Dermis blood vessel endothelial cell (primary cell): ENCODE results near the gene FBXO27. TPM values are rescaled to one million over a fixed set of nuclear protein-coding genes. Genes with fewer than 3 reads are reported as not detected.
"Not testable (repeated sequence)": the region's sequence is repeated elsewhere in the genome, so short reads cannot be mapped to it uniquely, and the experiment has no call there.

ENCODE experiments used
- DNase-seq: peaks from one replicate; pipeline ENCODE4 v3.0.0; 2010
- total RNA-seq: library from RNA; depleted of rRNA; stranded (reverse); fragments of >200 nt; gene quantifications from 2 replicates; pipeline ENCODE4 v1.2.3, GENCODE V29; 2014

FBXO27 gene
- total RNA-seq, 1 donor from 2014 or later = 1.5 TPM

DNA sequence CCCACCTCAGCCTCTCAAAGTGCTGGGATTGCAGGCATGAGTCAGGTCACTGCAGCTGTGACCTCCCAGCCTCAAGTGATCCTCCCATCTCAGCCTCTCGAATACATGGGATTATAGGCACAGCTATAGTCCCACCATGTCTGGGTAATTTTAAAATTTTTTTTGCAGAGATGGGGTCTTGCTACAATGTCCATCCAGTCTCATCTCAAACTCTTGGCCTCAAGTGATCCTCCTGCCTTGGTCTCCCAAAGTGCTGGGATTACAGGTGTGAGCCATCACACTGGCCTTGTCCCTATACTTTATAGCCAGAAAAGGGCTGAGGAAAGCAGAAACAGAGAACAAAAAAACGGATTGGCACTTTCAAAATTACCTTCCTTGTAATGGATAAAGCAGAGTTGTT, 4.8 kb upstream of the FBXO27 start:
- DNase-seq = no peak

DNA sequence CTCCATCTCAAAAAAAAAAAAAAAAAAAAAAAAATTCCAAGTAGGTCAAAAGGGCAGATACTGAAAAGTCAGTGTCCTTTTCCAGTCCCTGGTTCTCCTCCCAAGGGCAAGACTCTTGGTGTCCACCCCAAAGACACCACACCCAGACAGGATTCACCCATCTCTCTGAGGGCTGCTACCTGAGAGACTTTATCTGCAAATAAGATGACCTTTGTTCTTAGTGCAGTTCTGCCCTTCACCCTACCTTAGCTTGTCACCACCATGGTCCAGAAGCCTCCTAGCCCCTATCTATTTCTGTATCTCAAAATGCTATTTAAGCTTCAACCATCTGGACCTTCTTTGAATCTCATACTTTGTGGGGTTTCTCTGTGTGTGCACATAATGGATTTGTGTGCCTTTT, 4.2 kb upstream of the FBXO27 start:
- DNase-seq = no peak

- peak; percentile 54 for DNase-seq
Observed at GRCh38 chr19:39031368-39032062, 834 bp downstream of the FBXO27 start.

DNA sequence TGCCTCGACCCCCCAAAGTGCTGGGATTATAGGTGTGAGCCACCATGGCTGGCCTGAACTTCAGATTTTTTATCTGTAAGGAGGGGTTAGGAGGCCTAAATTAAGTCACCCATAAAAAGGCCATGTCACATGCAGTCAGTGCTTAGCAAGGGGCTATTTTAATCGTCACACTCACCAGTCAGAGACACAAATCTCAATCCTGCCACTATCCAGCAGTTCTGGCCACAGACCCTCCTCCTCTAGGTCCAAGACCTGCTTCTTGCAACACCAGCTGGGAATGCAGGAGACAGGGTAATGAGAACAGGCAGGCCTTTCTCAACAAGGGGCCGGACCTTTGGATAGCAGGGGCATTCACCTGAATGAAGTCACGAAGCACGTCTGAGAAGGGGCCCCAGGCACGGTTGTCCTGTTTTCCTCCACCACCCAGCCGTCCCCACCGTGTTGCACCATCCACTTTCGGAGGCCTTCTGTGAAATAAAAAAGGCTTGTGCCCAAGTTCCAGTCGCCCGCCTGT, 1.4 kb downstream of the FBXO27 start:
- DNase-seq = no peak

DNA sequence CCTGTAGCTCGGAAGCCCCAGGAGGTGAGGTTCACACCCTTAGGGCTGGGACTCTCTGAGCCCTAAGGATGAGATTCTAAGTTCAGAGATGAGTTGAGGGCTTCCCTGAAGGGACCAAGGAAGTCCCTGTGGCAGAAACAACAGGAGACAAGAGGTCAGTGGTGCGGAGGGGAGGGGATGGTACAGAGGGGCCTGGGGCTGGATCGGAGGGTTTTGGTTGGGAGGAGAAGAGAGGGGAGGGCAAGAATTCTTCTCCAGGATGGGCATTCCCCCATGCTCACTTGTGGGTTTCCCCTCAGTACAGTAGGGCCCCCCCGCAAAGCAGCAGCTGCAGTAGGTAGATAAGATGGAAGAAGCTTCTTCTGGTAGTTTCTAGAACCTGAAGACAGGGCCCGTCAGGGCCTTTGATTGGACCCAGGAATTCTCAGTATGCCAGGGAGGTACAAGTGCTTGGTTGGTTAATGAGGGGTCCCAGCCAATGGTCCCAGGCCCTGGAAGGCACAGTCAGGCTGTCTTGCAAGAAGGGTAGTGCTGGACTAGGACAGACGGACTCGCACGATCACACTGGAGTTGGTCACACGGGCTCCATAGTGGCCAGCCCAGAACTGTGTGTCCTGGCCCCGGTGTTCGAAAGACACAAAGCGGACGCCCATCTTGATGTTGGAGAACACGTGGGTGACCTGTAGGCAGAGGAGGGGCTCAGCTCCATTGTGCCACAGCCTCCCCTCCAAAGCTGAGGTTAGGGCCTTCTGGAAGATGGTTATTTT, 7.3 kb downstream of the FBXO27 start:
- no peak for DNase-seq

- DNase-seq = no peak
Observed at GRCh38 chr19:39021063-39021462, 11.3 kb downstream of the FBXO27 start.

GRCh38 chr19:39017646-39018045, 14.7 kb downstream of the FBXO27 start:
- DNase-seq = no peak

DNA sequence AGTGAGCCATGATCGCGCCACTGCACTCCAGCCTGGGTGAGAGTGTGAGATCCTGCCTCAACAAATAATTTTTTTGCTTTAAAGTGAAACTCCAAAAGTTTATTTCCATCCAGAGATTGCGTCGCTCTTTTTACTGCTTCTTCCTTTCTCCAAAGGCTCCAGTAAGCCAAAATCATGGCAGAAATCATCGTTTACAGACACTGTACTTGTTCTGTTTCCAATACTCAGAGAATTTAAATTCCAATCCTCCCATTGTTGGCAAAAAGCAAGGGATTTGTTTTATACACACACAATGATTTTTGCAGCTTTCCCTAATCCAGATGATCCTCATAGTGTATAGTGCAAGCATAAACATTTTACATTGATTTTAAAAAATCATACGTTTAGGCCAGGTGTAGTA, 15.3 kb downstream of the FBXO27 start:
- DNase-seq = no peak

GRCh38 chr19:39014037-39014436, 18.3 kb downstream of the FBXO27 start:
- DNase-seq = no peak

DNA sequence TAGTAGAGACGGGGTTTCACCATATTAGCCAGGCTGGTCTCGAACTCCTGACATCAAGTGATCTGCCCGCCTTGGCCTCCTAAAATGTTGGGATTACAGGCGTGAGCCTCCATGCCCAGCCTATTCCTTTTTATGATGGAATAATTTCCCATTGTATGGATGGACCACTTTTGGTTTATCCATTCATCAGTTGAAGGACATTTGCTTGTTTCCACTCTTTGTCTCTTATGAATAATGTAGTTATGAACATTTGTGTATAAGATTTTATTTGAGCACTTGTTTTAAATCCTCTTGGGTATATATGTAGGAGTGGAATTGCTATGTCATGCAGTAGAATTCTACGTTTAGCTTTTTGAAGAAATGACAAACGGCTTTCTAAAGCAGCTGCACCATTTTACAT, 23.3 kb downstream of the FBXO27 start:
- DNase-seq = no peak

GRCh38 chr19:39008137-39008536, 24.2 kb downstream of the FBXO27 start:
- DNase-seq = no peak

DNA sequence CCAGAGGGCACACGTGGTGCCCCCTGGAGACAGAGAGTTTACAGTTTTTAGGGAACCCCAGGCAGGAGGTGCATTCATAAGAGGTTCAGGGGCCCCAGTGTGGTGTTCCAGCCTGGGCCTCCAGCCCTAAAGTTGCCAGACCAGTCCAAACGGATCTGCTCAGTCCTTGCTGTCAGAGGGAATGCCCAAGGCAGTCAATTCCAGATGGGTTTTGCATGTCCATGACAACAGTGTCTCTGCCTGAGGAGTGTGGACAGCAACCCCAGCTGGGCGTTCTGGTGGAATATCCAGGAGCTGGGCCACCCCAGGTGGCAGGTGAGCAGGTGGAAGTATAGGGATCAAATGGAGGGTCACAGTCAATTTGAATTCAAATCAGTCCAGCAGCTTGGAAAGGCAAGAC, 25.3 kb downstream of the FBXO27 start:
- DNase-seq = no peak

DNA sequence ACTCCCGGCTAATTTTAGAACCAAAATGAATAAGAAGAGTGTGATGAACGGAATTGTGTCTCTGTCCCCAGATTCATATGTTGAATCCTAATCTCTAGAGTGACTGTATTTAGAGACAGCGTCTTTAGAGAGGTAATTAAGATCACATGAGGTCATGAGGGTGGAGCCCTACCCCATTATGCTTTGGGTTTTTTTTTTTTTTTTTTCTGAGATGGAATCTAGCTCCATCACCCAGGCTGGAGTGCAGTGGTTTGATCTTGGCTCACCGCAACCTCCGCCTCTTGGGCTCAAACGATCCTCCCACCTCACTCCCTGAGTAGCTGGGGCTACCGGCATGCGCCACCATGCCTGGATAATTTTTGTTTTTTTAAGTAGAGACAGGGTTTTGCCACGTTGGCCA, 27.9 kb downstream of the FBXO27 start:
- DNase-seq = no peak

DNA sequence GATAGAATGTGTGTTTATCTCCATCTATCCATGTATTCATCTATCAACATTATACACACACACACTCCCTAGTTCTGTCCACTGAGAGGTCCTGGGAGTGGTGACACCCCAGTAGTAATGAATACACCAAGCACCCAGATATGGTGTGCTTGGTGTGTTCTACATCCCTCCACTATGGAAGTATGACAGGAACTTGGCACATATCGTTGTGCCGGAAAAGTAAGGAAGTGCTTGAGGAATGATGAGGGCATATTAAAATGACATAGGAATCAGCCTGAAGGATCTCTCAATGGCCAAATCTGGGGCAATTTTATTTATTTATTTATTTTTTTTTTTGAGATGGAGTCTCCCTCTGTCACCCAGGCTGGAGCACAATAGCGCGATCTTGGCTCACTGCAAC, 28.6 kb downstream of the FBXO27 start:
- DNase-seq = no peak

DNA sequence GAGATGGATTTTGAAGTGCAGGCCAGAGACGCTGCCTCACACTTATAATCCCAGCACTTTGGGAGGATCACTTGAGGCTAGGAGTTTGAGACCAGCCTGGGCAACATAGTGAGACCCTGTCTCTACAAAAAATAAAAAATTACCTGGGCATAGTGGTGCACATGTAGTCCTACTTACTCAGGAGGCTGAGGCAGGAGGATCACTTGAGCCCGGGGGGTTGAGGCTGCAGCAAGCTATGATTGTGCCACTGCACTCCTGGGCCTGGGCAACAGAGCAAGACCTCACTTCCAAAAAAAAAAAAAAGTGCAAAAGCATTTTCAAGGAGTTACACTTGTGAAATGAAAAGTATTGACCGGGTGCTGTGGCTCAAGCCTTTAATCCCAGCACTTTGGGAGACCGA, 29.2 kb downstream of the FBXO27 start:
- no peak for DNase-seq

DNA sequence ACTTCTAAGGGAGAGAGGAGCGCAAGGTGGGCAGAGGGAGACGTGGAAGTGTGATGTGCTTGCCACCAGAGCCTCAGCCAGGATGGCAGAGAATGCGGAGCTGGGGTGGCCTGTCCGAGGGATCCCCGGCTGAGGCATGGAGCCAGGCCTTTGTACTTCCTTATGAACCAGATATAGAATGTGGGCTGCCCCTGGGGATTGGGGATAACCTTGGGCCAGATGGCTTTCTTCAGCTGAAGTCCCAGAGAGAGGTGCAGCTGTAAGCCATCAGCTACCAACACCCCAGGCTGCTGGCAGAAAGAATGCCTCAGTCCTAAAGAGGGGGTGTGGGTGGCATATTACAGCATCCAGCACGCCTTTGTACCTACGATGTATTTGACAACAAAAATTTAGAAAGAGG, 31.3 kb downstream of the FBXO27 start:
- DNase-seq = no peak

GRCh38 chr19:38997576-38997975, 34.8 kb downstream of the FBXO27 start:
- DNase-seq = not testable (repeated sequence)

- DNase-seq = peak; percentile 74
Observed at GRCh38 chr19:38993271-38993670, 39.1 kb downstream of the FBXO27 start.

- DNase-seq = no peak
Observed at GRCh38 chr19:38990949-38991697, 41.2 kb downstream of the FBXO27 start.

DNA sequence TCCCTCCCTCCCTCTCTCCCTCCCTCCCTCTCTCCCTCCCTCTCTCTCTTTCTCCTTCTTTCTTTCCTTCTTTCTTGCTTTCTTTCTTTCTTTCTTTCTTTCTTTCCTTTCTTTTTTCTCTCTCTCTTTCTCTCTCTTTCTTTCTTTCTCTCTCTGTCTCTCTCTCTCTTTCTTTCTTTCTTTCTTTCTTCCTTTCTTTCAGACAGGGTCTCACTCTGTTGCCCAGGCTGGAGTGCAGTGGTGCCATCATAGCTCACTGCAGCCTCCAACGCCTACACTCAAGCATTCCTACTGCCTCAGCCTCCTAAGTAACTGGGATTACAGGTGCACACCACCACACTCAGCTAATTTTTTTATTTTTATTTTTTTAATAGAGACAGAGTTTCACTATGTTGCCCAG, 42.7 kb downstream of the FBXO27 start:
- not testable (repeated sequence) for DNase-seq

GRCh38 chr19:38989066-38989605, 43.2 kb downstream of the FBXO27 start:
- no peak for DNase-seq

DNA sequence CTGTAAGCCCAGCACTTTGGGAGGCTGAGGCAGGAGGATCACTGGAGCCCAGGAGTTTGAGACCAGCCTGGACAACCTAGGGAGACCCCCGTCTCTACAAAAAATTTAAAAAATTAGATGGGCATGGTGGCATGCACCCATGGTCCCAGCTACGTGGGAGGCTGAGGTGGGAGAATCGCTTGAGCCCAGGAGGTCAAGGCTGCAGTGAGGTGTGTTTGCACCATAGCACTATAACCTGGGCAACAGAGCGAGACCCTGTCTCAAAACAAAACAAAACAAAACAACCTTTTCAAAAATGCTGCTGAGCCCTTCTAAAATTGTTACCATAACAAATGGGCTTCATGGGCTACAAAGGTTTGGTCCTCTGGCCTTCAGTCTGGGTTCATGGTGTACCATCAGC, 43.7 kb downstream of the FBXO27 start:
- DNase-seq = not testable (repeated sequence)

DNA sequence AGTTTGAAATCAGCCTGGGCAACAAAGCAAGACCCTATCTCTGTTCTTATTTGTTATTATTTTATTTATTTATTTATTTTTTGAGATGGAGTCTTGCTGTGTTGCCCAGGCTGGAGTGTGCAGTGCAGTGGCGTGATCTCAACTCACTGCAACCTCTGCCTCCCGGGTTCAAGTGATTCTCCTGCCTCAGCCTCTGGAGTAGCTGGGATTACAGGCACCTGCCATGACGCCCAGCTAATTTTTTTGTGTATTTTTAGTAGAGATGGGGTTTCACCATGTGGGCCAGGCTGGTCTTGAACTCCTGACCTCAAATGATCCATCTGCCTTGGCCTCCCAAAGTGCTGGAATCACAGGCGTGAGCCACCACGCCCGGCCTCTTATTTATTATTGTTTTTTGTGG, 44.6 kb downstream of the FBXO27 start:
- DNase-seq = not testable (repeated sequence)
